K562 (cell line): ENCODE measurements around the gene ZNF268. TPM values are rescaled to one million over a fixed set of nuclear protein-coding genes. Genes with fewer than 3 reads are reported as not detected.

ENCODE experiments used
- ATAC-seq: fragments of 200-7000 bp; cut with Tn5 transposase; 3 replicates; pipeline ENCODE4 v1.9.1; 2020; ENCODE audit warnings: moderate library complexity
- BruUV-seq: library from RNA; stranded (reverse); fragments of 400-500 nt; replicated peaks from 2 replicates; lab custom pipeline; 2021; lab: Mats Ljungman, UMichigan
- CTCF ChIA-PET: fragments of 300-600 bp; formaldehyde crosslinking; extraction: SDS; loops from one replicate; lab custom pipeline; 2021; ENCODE audit warnings: low intra/inter-chr PET ratio; lab: Yijun Ruan, JAX
- POLR2A ChIA-PET: fragments of 300-600, 350-650 bp; sonication (Branson Sonifier 250); formaldehyde crosslinking; extraction: SDS; loops from one replicate; lab custom pipeline; 2021; ENCODE audit warnings: antibody characterized with exemption, inconsistent platforms; lab: Yijun Ruan, JAX
- DNase-seq, 4 experiments: peaks; one replicate each; pipeline versions ENCODE4 v3.0.0 to v3.0.0-alpha.2; 2011 to 2018; ENCODE audit warnings: low spot score in 3 of 4, mixed read lengths in 3 of 4; ENCODE audit errors: extremely low read depth in 1 of 4
- FAIRE-seq: peaks from 2 replicates; lab custom pipeline; 2011; peaks lifted over from hg19 to GRCh38; lab: Jason Lieb, UNC
- H2AFZ ChIP-seq: 2 replicates; pipeline ENCODE4 v1.6.0; 2011; ENCODE audit warnings: low read depth, low read length, control low read depth, inconsistent platforms
- H3K27ac ChIP-seq: fragments of 200-600 bp; 3 replicates; pipeline ENCODE4 v1.8.0; 2011; ENCODE audit warnings: low read depth, mild to moderate bottlenecking, control low read depth, inconsistent platforms, low read length, moderate library complexity, mixed read lengths; ENCODE audit errors: extremely low read depth
- H3K27me3 ChIP-seq, 2 experiments: fragments of 300-600 bp in 1 of 2; 2 replicates in 1 of 2; 3 replicates in 1 of 2; pipeline versions ENCODE4 v1.6.0 to v1.8.0; 2011; ENCODE audit warnings: inconsistent platforms in 2 of 2, low read length in 2 of 2, mild to moderate bottlenecking in 1 of 2, mixed read lengths in 1 of 2, moderate library complexity in 1 of 2; ENCODE audit not compliant: control insufficient read depth in 2 of 2, insufficient read depth in 2 of 2
- H3K36me3 ChIP-seq: fragments of 300-600 bp; 3 replicates; pipeline ENCODE4 v1.8.0; 2011; ENCODE audit warnings: mild to moderate bottlenecking, low read length, inconsistent platforms; ENCODE audit not compliant: control insufficient read depth, insufficient read depth
- H3K4me1 ChIP-seq, 2 experiments: fragments of 200-600 bp in 1 of 2; replicated peaks in 1 of 2; 2 replicates in 1 of 2; 3 replicates in 1 of 2; pipeline versions ENCODE4 v1.5.1 to v1.8.0; 2011; ENCODE audit warnings: inconsistent platforms in 2 of 2, low read length in 2 of 2, mild to moderate bottlenecking in 1 of 2, mixed read lengths in 1 of 2, moderate library complexity in 1 of 2; ENCODE audit not compliant: control insufficient read depth in 2 of 2, insufficient read depth in 2 of 2
- H3K4me2 ChIP-seq: 2 replicates; pipeline ENCODE4 v1.6.1; 2011; ENCODE audit warnings: low read length, control low read depth, inconsistent platforms, mixed read lengths; ENCODE audit not compliant: insufficient read depth
- H3K4me3 ChIP-seq: fragments of 200-600 bp; sonication (generic), shearing (Covaris generic); 2 replicates; pipeline ENCODE4 v1.5.1; 2016; ENCODE audit warnings: control low read depth, inconsistent platforms
- H3K79me2 ChIP-seq: fragments of 200-600 bp; 3 replicates; pipeline ENCODE4 v1.8.0; 2011; ENCODE audit warnings: low read length, inconsistent platforms; ENCODE audit not compliant: control insufficient read depth, insufficient read depth
- H3K9ac ChIP-seq, 2 experiments: 2 replicates each; pipeline versions ENCODE4 v1.6.0 to v1.6.1; 2011; ENCODE audit warnings: low read depth in 2 of 2, low read length in 2 of 2, control low read depth in 1 of 2, inconsistent platforms in 1 of 2, mild to moderate bottlenecking in 1 of 2, mixed read lengths in 1 of 2; ENCODE audit not compliant: insufficient read depth in 1 of 2
- H3K9me1 ChIP-seq: one replicate; pipeline ENCODE4 v1.6.0; 2011; ENCODE audit warnings: inconsistent platforms, mild to moderate bottlenecking, low read length, moderate library complexity; ENCODE audit not compliant: control insufficient read depth, insufficient read depth
- H3K9me3 ChIP-seq: replicated peaks from 2 replicates; pipeline ENCODE4 v1.5.1; 2011; ENCODE audit warnings: low read depth, low read length, inconsistent platforms; ENCODE audit not compliant: control insufficient read depth, insufficient read depth
- H4K20me1 ChIP-seq: replicated peaks from 2 replicates; pipeline ENCODE4 v1.6.1; 2011; ENCODE audit warnings: low read length, inconsistent platforms, mixed read lengths; ENCODE audit not compliant: control insufficient read depth, insufficient read depth
- BDP1 ChIP-seq: IDR thresholded peaks from 3 replicates; pipeline ENCODE4 v1.6.1; 2011; ENCODE audit not compliant: insufficient read length, insufficient read depth
- CTBP1 ChIP-seq: fragments of 450-650 bp; IDR thresholded peaks from 2 replicates; pipeline ENCODE4 v1.6.1; 2016; ENCODE audit warnings: borderline replicate concordance
- FUS ChIP-seq: fragments of 200-400 bp; formaldehyde crosslinking; optimal IDR thresholded peaks from 2 replicates; pipeline ENCODE3; 2017; ENCODE audit warnings: low read depth, low read length
- HNRNPH1 ChIP-seq: fragments of 200-400 bp; formaldehyde crosslinking; optimal IDR thresholded peaks from 2 replicates; pipeline ENCODE3; 2017; ENCODE audit warnings: low read depth, mild to moderate bottlenecking, low read length, moderate library complexity
- MIER1 ChIP-seq: fragments of 450-650 bp; IDR thresholded peaks from 2 replicates; pipeline ENCODE4 v1.6.1; 2016; ENCODE audit warnings: antibody characterized with exemption, mild to moderate bottlenecking, low read depth
- MTA3 ChIP-seq: fragments of 450-650 bp; formaldehyde crosslinking; IDR thresholded peaks from 2 replicates; pipeline ENCODE4 v1.6.1; 2017; ENCODE audit warnings: mild to moderate bottlenecking, borderline replicate concordance
- NEUROD1 ChIP-seq: fragments of 150-350 bp; IDR thresholded peaks from 2 replicates; pipeline ENCODE4 v1.6.1; 2014; ENCODE audit warnings: borderline replicate concordance, low read length, low read depth; ENCODE audit not compliant: partially characterized antibody
- PTRF ChIP-seq: fragments of 450-650 bp; IDR thresholded peaks from 2 replicates; pipeline ENCODE4 v1.6.1; 2016; ENCODE audit warnings: mild to moderate bottlenecking, missing genetic modification characterization, missing compliant biosample characterization
- RBM22 ChIP-seq: fragments of 200-400 bp; formaldehyde crosslinking; IDR thresholded peaks from 2 replicates; pipeline ENCODE4 v1.6.1; 2018; ENCODE audit warnings: low read length, low read depth; ENCODE audit not compliant: poor library complexity, severe bottlenecking
- SIN3B ChIP-seq: fragments of 450-650 bp; IDR thresholded peaks from 2 replicates; pipeline ENCODE4 v1.6.1; 2017; ENCODE audit warnings: low read depth, mild to moderate bottlenecking, moderate library complexity
- ZBTB1 ChIP-seq: sonication (generic); formaldehyde crosslinking; IDR thresholded peaks from 2 replicates; pipeline ENCODE4 v1.8.1; 2023; ENCODE audit warnings: missing genetic modification reagents, low read depth, mild to moderate bottlenecking, borderline replicate concordance
- WGBS: fragments of 100-300 bp; shearing (Covaris generic); methylation state at CpG from one replicate; pipeline ENCODE4 v1.1.6; 2016; ENCODE audit warnings: low coverage, mixed read lengths; ENCODE audit not compliant: insufficient coverage; ENCODE audit errors: missing lambda C conversion rate; 5-methylcytosine and 5-hydroxymethylcytosine counted together
- in situ Hi-C: fragments of 300-500 bp; cut with MboI; formaldehyde crosslinking; loops from 4 replicates; pipeline ENCODE4 v1.15.0; 2018; ENCODE audit warnings: inconsistent platforms, mixed read lengths
- intact Hi-C: fragments of 100-400 bp; cut with micrococcal nuclease; formaldehyde crosslinking; loops from 2 replicates; pipeline ENCODE4 v1.14.2; 2022
- polyA plus RNA-seq, 8 experiments: library from polyadenylated mRNA; depleted of rRNA in 4 of 8; stranded (reverse) in 5 of 8; unstranded in 3 of 8; fragments of >200 nt; fragmentation: Nextera tagmentation in 2 of 8; fragmentation: Illumina TruSeq in 1 of 8; extraction: Ambion mirVana in 2 of 8; extraction: Trizol in 1 of 8; gene quantifications; 2 replicates each; pipeline versions ENCODE4 v1.2.1 to v1.2.3, GENCODE V29; 2011 to 2014; ENCODE audit warnings: inconsistent platforms in 1 of 8, missing spikeins in 1 of 8
- total RNA-seq, 7 experiments: library from RNA; depleted of rRNA in 6 of 7; stranded (reverse); fragments of >200 nt in 6 of 7; fragmentation: Illumina TruSeq in 2 of 7; extraction: Trizol in 2 of 7; gene quantifications; 2 replicates each; pipeline versions ENCODE4 v1.2.1 to v1.2.3, GENCODE V29; 2011 to 2021; ENCODE audit warnings: low replicate concordance in 1 of 7
- TF ChIP-seq, protein P1 (sequence below), 2 experiments: IDR thresholded peaks; 2 replicates each; pipeline ENCODE4 v1.6.1; 2011; ENCODE audit warnings: borderline replicate concordance in 1 of 2, control low read depth in 1 of 2, low read depth in 1 of 2, low read length in 1 of 2, mild to moderate bottlenecking in 1 of 2, mixed read lengths in 1 of 2, moderate library complexity in 1 of 2; ENCODE audit not compliant: insufficient read depth in 1 of 2, insufficient read length in 1 of 2, poor library complexity in 1 of 2, severe bottlenecking in 1 of 2; ENCODE audit errors: extremely low read depth in 1 of 2

ZNF268 gene
- total and polyA plus RNA-seq, 9 of the 15 experiments (the other 6 are each of a cell fraction or from before 2014, with no cell fraction given) = 4.8 to 12.0 (median 7.7) TPM

DNA sequence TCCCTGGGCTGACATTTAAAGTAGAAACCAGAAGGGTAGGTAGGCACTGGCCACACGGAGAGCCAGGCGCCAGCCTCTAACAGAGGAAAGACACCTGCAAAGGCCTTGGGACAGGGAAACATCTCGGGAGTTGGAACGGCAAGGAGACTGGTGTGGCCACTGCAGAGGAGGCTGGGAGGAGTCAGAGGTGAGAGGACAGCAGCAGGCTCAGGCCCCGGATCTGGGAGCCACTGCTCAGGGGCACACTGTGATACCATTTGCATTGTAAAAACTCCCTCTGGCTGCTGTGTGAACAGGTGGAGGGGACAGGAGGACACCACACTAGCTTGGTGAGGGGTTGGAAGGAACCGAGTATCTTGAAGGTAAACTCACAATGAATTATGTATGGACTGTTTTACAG lies 51.7 kb downstream of the ZNF268 start:
- FAIRE-seq = no peak
- H3K9me1 ChIP-seq = no peaks in the 10 kb centered on the region
- TF ChIP-seq MTA3 (no peak), PTRF (no peak), ZBTB1 (CRISPR knock-in tag) (no peak), FUS (no peak), RBM22 (no peak), HNRNPH1 (no peak), NEUROD1 (no peak), CTBP1 (no peak), SIN3B (no peak), MIER1 (no peak), BDP1 (no peak)
- TF ChIP-seq, protein P1, sequence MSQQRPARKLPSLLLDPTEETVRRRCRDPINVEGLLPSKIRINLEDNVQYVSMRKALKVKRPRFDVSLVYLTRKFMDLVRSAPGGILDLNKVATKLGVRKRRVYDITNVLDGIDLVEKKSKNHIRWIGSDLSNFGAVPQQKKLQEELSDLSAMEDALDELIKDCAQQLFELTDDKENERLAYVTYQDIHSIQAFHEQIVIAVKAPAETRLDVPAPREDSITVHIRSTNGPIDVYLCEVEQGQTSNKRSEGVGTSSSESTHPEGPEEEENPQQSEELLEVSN (IDR thresholded peaks at IDR 0.05; ENCODE audit: borderline replicate concordance in 1 of 2, extremely low read depth in 1 of 2, insufficient read depth in 1 of 2, insufficient read length in 1 of 2, low read depth in 1 of 2, low read length in 1 of 2, poor library complexity in 1 of 2, severe bottlenecking in 1 of 2) = no peak
- intact Hi-C loops (no loop called here), in situ Hi-C loops (no loop called here)
- no peak for DNase-seq
- ATAC-seq = no peak
- H3K9ac ChIP-seq = no peak overlapping the region
- no peaks in the 10 kb centered on the region for H3K79me2 ChIP-seq
- no peak overlapping the region for H3K27ac ChIP-seq
- BruUV-seq = no TSS peak
- H3K9me3 ChIP-seq = no peaks in the 10 kb centered on the region; the same call in 1 of the 2 replicates
- ChIA-PET POLR2A (no interaction called here), CTCF (no interaction called here)
- H2AFZ ChIP-seq = no peak overlapping the region
- no peak overlapping the region for H3K4me3 ChIP-seq
- 0% methylated on average over 6 of the region's 6 CpGs for WGBS
- H3K36me3 ChIP-seq = no peaks in the 10 kb centered on the region
- no peaks in the 10 kb centered on the region for H4K20me1 ChIP-seq
- no peaks in the 10 kb centered on the region for H3K4me1 ChIP-seq
- H3K4me2 ChIP-seq = no peak overlapping the region
- no peaks in the 10 kb centered on the region for H3K27me3 ChIP-seq
